Endothelial cell of umbilical vein (primary cell): ENCODE data around the gene ANKRD27. TPM values are rescaled to one million over a fixed set of nuclear protein-coding genes. Genes with fewer than 3 reads are reported as not detected.

Source experiments
- BruUV-seq: library from RNA; stranded (reverse); fragments of 400-500 nt; replicated peaks from 2 replicates; lab custom pipeline; 2021; lab: Mats Ljungman, UMichigan
- CTCF ChIA-PET: fragments of 300-600, 350-600 bp; sonication (Branson Sonifier 250); formaldehyde crosslinking; loops from one replicate; lab custom pipeline; 2021; ENCODE audit warnings: antibody characterized with exemption, inconsistent platforms; lab: Charles Lee
- POLR2A ChIA-PET: fragments of 300-600, 350-600 bp; sonication (Branson Sonifier 250); formaldehyde crosslinking; loops from one replicate; lab custom pipeline; 2021; ENCODE audit warnings: antibody characterized with exemption, inconsistent platforms; lab: Charles Lee
- DNase-seq: peaks from one replicate; pipeline ENCODE4 v3.0.0-alpha.2; 2011; ENCODE audit warnings: low read depth, low spot score
- FAIRE-seq: peaks from 2 replicates; lab custom pipeline; 2011; peaks lifted over from hg19 to GRCh38; lab: Jason Lieb, UNC
- H2AFZ ChIP-seq: 2 replicates; pipeline ENCODE4 v1.6.0; 2012; ENCODE audit warnings: low read depth, low read length, control low read depth, inconsistent platforms
- H3K27ac ChIP-seq: 2 replicates; pipeline ENCODE4 v1.5.1; 2011; ENCODE audit warnings: low read depth, mild to moderate bottlenecking, control low read depth, low read length, moderate library complexity; ENCODE audit not compliant: insufficient read depth
- H3K27me3 ChIP-seq, 2 experiments: 2 replicates each; pipeline versions ENCODE4 v1.6.0 to v1.6.1; 2011; ENCODE audit warnings: low read length in 2 of 2, mixed read lengths in 1 of 2; ENCODE audit not compliant: control insufficient read depth in 2 of 2, insufficient read depth in 2 of 2
- H3K36me3 ChIP-seq, 2 experiments: 2 replicates in 1 of 2; 3 replicates in 1 of 2; pipeline ENCODE4 v1.5.1; 2011; ENCODE audit warnings: low read length in 2 of 2, mild to moderate bottlenecking in 1 of 2, moderate library complexity in 1 of 2; ENCODE audit not compliant: control insufficient read depth in 2 of 2, insufficient read depth in 2 of 2; ENCODE audit errors: extremely low read depth in 1 of 2
- H3K4me1 ChIP-seq: 3 replicates; pipeline ENCODE4 v1.5.1; 2011; ENCODE audit warnings: mild to moderate bottlenecking, low read length; ENCODE audit not compliant: control insufficient read depth, insufficient read depth; ENCODE audit errors: extremely low read depth
- H3K4me2 ChIP-seq: 2 replicates; pipeline ENCODE4 v1.6.1; 2011; ENCODE audit warnings: low read length, control low read depth, mixed read lengths; ENCODE audit not compliant: insufficient read depth
- H3K4me3 ChIP-seq, 3 experiments: fragments of 200-600 bp in 1 of 3; sonication (generic), shearing (Covaris generic) in 1 of 3; replicated peaks in 1 of 3; 2 replicates each; pipeline ENCODE4 v1.5.1; 2011 to 2016; ENCODE audit warnings: control low read depth in 3 of 3, low read length in 3 of 3, mild to moderate bottlenecking in 2 of 3, inconsistent platforms in 1 of 3, low read depth in 1 of 3, moderate library complexity in 1 of 3; ENCODE audit not compliant: insufficient read depth in 1 of 3
- H3K79me2 ChIP-seq: 2 replicates; pipeline ENCODE4 v1.6.0; 2012; ENCODE audit warnings: low read length, inconsistent platforms; ENCODE audit not compliant: control insufficient read depth, insufficient read depth
- H3K9ac ChIP-seq: replicated peaks from 2 replicates; pipeline ENCODE3; 2011; ENCODE audit warnings: low read length, control low read depth; ENCODE audit not compliant: insufficient read depth; ENCODE audit errors: extremely low read depth
- H3K9me1 ChIP-seq: replicated peaks from 3 replicates; pipeline ENCODE4 v1.6.0; 2011; ENCODE audit warnings: mild to moderate bottlenecking, low read length; ENCODE audit not compliant: control insufficient read depth, insufficient read depth; ENCODE audit errors: extremely low read depth
- H3K9me3 ChIP-seq: replicated peaks from 2 replicates; pipeline ENCODE4 v1.5.1; 2012; ENCODE audit warnings: low read length, inconsistent platforms; ENCODE audit not compliant: control insufficient read depth, insufficient read depth
- H4K20me1 ChIP-seq: replicated peaks from 2 replicates; pipeline ENCODE3; 2011; ENCODE audit warnings: mild to moderate bottlenecking, low read length; ENCODE audit not compliant: control insufficient read depth, insufficient read depth; ENCODE audit errors: extremely low read depth
- CTCF ChIP-seq, 2 donors: IDR thresholded peaks; 1 replicate in 1 of 2; 2 replicates in 1 of 2; pipeline ENCODE4 v1.5.1; 2011; ENCODE audit warnings: low read length in 2 of 2, mild to moderate bottlenecking in 2 of 2, moderate library complexity in 2 of 2, control low read depth in 1 of 2, inconsistent platforms in 1 of 2, low read depth in 1 of 2; ENCODE audit not compliant: insufficient read depth in 1 of 2; ENCODE audit errors: extremely low read depth in 1 of 2
- FOS ChIP-seq: IDR thresholded peaks from 2 replicates; pipeline ENCODE4 v1.6.1; 2011; ENCODE audit warnings: mild to moderate bottlenecking, low read length, moderate library complexity, borderline replicate concordance; ENCODE audit not compliant: insufficient read depth
- JUN ChIP-seq: IDR thresholded peaks from 2 replicates; pipeline ENCODE4 v1.6.1; 2011; ENCODE audit warnings: borderline replicate concordance, low read depth; ENCODE audit not compliant: insufficient read length, insufficient read depth
- MAX ChIP-seq: IDR thresholded peaks from 2 replicates; pipeline ENCODE4 v1.6.1; 2011; ENCODE audit not compliant: insufficient read depth, insufficient read length
- POLR2AphosphoS5 ChIP-seq: IDR thresholded peaks from 2 replicates; pipeline ENCODE4 v1.6.1; 2012; ENCODE audit warnings: low read depth, mild to moderate bottlenecking, control low read depth, low read length, moderate library complexity; ENCODE audit not compliant: insufficient read depth
- dilution Hi-C: fragments of 300-500 bp; cut with MboI; formaldehyde crosslinking; loops from one replicate; pipeline ENCODE4 v1.15.0; 2019; ENCODE audit warnings: low sequenced_read_pairs; ENCODE audit not compliant: extremely low pct_ligation_motif_present
- intact Hi-C: fragments of 100-400 bp; cut with micrococcal nuclease; formaldehyde crosslinking; loops from one replicate; pipeline ENCODE4 v1.10.0; 2022
- polyA plus RNA-seq, 4 experiments: library from polyadenylated mRNA; depleted of rRNA in 3 of 4; stranded (reverse) in 3 of 4; unstranded in 1 of 4; fragments of >200 nt; gene quantifications; 2 replicates each; pipeline versions ENCODE4 v1.2.1 to v1.2.3, GENCODE V29; 2011 to 2012; ENCODE audit warnings: missing spikeins in 1 of 4
- total RNA-seq: library from RNA; stranded (reverse); gene quantifications from 2 replicates; pipeline ENCODE4 v1.2.3, GENCODE V29; 2021

The ANKRD27 gene
- total and polyA plus RNA-seq, 2 donors (not counting 3 experiments of a cell fraction or from before 2014, with no cell fraction given), result 18.3 to 37.4 TPM

GRCh38 chr19:32599258-32599657 lies 75.7 kb downstream of the ANKRD27 start:
- TF ChIP-seq MAX (no peak), CTCF (IDR thresholded peaks at IDR 0.05; ENCODE audit: extremely low read depth in 1 of 2, insufficient read depth in 1 of 2, low read depth in 1 of 2, low read length in 2 of 2) (no peak), JUN (no peak), FOS (no peak), POLR2AphosphoS5 (no peak)

More at GRCh38 chr19:32599258-32599657, 75.7 kb downstream of the ANKRD27 start:
- DNase-seq (no peak), FAIRE-seq (no peak)
- H3K4me2 ChIP-seq, result no peak overlapping the region
- H3K27ac ChIP-seq, result no peak overlapping the region
- H3K9me1 ChIP-seq, result no peaks in the 10 kb centered on the region
- no peaks in the 10 kb centered on the region for H3K4me1 ChIP-seq
- intact Hi-C loops, result no loop called here
- no peak overlapping the region for H3K9ac ChIP-seq
- BruUV-seq, result no TSS peak
- peaks cover 20% of the 10 kb centered on the region in 2 experiments for H3K36me3 ChIP-seq
- H2AFZ ChIP-seq, result no peak overlapping the region
- CTCF ChIA-PET, result interaction anchor here (0.8 to 1.4 kb wide), 14 partner anchors 9 to 1916 kb away, joined by 3 to 18 read pairs (median 4); partner anchors contain the start of genes ANKRD27, PDCD5 and RGS9BP
- H3K4me3 ChIP-seq, result no peak overlapping the region
- dilution Hi-C loops, result no loop called here
- POLR2A ChIA-PET, result interaction anchor here (0.6 to 1.3 kb wide), 2 partner anchors 69 to 194 kb away, joined by 4 read pairs; partner anchors contain the start of gene DPY19L3
- no peaks in the 10 kb centered on the region for H3K27me3 ChIP-seq
- H3K9me3 ChIP-seq, result no peaks in the 10 kb centered on the region
- H4K20me1 ChIP-seq, result no peaks in the 10 kb centered on the region
- no peaks in the 10 kb centered on the region for H3K79me2 ChIP-seq
